ENCODE measurements around the gene BPIFB4.

Gene BPIFB4

DNA sequence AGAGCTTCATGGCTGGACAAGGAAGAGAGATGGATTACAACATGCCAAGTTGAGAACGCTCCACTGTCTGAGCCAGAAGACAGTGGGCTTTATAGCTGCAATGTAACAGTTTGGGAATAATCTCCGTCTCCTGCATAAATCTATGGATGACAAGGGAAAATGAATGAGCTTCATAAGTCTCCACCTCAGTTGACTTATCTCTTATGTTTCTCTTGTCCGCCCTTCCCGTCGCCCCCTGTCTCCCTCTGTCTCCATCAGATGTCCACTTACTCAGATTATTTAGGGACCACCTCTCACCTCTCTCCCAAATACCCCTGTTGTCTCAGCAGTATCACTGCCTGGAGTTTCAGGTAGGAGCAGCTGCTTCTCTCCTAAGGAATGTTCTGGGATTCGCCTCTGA, 74.8 kb downstream of the BPIFB4 start:
- no peaks in the 10 kb centered on the region for H3K36me3 ChIP-seq (ENCODE audit: control insufficient read depth in 2 of 2, insufficient read depth in 2 of 2, low read length in 2 of 2)
- H3K27ac ChIP-seq (ENCODE audit: low read depth in 2 of 2, low read length in 2 of 2) = no peak overlapping the region
- H3K4me1 ChIP-seq (ENCODE audit: control insufficient read depth in 2 of 2, insufficient read depth in 2 of 2, low read length in 2 of 2) = no peaks in the 10 kb centered on the region
- no peak overlapping the region for H3K4me3 ChIP-seq (ENCODE audit: low read length in 2 of 2)
- H3K9ac ChIP-seq (ENCODE audit: low read depth in 1 of 2, low read length in 2 of 2) = no peak overlapping the region
- peaks cover 0 to 2% of the 10 kb centered on the region in 2 donors for H3K27me3 ChIP-seq (ENCODE audit: control insufficient read depth in 2 of 2, insufficient read depth in 2 of 2, low read length in 2 of 2)
- H3K9me3 ChIP-seq (ENCODE audit: control insufficient read depth in 2 of 2, low read length in 2 of 2) = no peaks in the 10 kb centered on the region

DNA sequence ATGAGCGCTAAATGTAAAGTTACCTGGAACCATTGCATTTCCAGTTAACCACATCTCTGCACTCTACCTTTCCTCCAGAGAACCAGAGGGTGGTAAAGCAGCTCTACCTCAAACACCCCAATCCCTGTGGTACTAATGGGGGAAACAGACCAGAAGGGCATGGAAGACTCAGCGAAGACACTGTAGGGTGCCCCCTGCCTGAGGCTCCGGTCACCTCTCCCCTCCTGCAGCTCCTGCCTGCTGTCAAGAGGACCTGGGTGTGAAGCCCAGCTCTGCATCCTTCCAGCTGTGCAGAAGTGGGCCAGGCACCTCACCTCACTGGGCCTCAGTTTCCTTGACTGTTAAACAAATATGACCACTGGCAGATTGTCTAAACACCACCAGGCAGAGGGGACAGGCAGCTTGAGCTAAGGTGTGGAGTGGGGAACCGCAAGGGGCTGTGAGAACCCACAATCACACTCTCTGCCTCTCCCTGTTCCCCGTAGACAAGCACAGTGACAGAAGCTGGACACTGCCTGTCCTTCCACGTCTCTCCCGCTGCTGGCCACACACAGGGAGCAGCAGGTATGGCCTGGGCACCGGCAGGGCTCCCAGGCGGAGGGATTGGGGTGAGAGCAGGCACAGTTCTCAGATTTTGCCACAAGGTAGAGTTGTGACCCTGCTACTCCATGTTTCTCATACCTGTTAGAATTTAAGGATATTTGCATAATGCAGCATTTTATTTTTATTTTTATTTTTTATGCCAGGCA, 79.4 kb downstream of the BPIFB4 start:
- Histone ChIP-seq H3K27me3 (ENCODE audit: control insufficient read depth in 2 of 2, insufficient read depth in 2 of 2, low read length in 2 of 2) (no peaks in the 10 kb centered on the region), H3K9me3 (ENCODE audit: control insufficient read depth in 2 of 2, low read length in 2 of 2) (no peaks in the 10 kb centered on the region), H3K9ac (ENCODE audit: low read depth in 1 of 2, low read length in 2 of 2) (no peak overlapping the region), H3K36me3 (ENCODE audit: control insufficient read depth in 2 of 2, insufficient read depth in 2 of 2, low read length in 2 of 2) (no peaks in the 10 kb centered on the region), H3K27ac (ENCODE audit: low read depth in 2 of 2, low read length in 2 of 2) (no peak overlapping the region), H3K4me1 (ENCODE audit: control insufficient read depth in 2 of 2, insufficient read depth in 2 of 2, low read length in 2 of 2) (no peaks in the 10 kb centered on the region), H3K4me3 (ENCODE audit: low read length in 2 of 2) (no peak overlapping the region)

- Histone ChIP-seq H3K9ac (ENCODE audit: low read depth in 1 of 2, low read length in 2 of 2) (no peak overlapping the region), H3K4me1 (ENCODE audit: control insufficient read depth in 2 of 2, insufficient read depth in 2 of 2, low read length in 2 of 2) (no peaks in the 10 kb centered on the region), H3K4me3 (ENCODE audit: low read length in 2 of 2) (no peak overlapping the region), H3K36me3 (ENCODE audit: control insufficient read depth in 2 of 2, insufficient read depth in 2 of 2, low read length in 2 of 2) (no peaks in the 10 kb centered on the region), H3K27me3 (ENCODE audit: control insufficient read depth in 2 of 2, insufficient read depth in 2 of 2, low read length in 2 of 2) (no peaks in the 10 kb centered on the region), H3K9me3 (ENCODE audit: control insufficient read depth in 2 of 2, low read length in 2 of 2) (no peaks in the 10 kb centered on the region), H3K27ac (ENCODE audit: low read depth in 2 of 2, low read length in 2 of 2) (no peak overlapping the region)
These were observed 80.3 kb downstream of the BPIFB4 start for GRCh38 chr20:33159713-33160112.

- Histone ChIP-seq H3K27ac (ENCODE audit: low read depth in 2 of 2, low read length in 2 of 2) (no peak overlapping the region), H3K36me3 (ENCODE audit: control insufficient read depth in 2 of 2, insufficient read depth in 2 of 2, low read length in 2 of 2) (no peaks in the 10 kb centered on the region), H3K4me1 (ENCODE audit: control insufficient read depth in 2 of 2, insufficient read depth in 2 of 2, low read length in 2 of 2) (no peaks in the 10 kb centered on the region), H3K9me3 (ENCODE audit: control insufficient read depth in 2 of 2, low read length in 2 of 2) (no peaks in the 10 kb centered on the region), H3K27me3 (ENCODE audit: control insufficient read depth in 2 of 2, insufficient read depth in 2 of 2, low read length in 2 of 2) (no peaks in the 10 kb centered on the region), H3K4me3 (ENCODE audit: low read length in 2 of 2) (no peak overlapping the region), H3K9ac (ENCODE audit: low read depth in 1 of 2, low read length in 2 of 2) (no peak overlapping the region)
These were observed 81.2 kb downstream of the BPIFB4 start for GRCh38 chr20:33160681-33161080.
